DMS 273 treated with DMSO at 0.1 percent for 48 hours (cell line): ENCODE measurements around the gene ZFAND3.

Source experiments
- DNase-seq: peaks from one replicate; lab custom pipeline; 2025; lab: John Stamatoyannopoulos, UW

Gene ZFAND3

GRCh38 chr6:37827603-37828265 is 8.2 kb downstream of the ZFAND3 start:
- DNase-seq, result peak; percentile 57

- DNase-seq, result no peak
Observed at GRCh38 chr6:37830225-37830624, 10.7 kb downstream of the ZFAND3 start.

- DNase-seq, result no peak
Observed at GRCh38 chr6:37831457-37831856, 11.9 kb downstream of the ZFAND3 start.

- DNase-seq, result no peak
Observed at GRCh38 chr6:37835923-37836322, 16.4 kb downstream of the ZFAND3 start.

GRCh38 chr6:37838219-37838921 is 18.8 kb downstream of the ZFAND3 start:
- no peak for DNase-seq

GRCh38 chr6:37840143-37840939 is 20.8 kb downstream of the ZFAND3 start:
- DNase-seq, result no peak

- no peak for DNase-seq
Observed at GRCh38 chr6:37840940-37841300, 21.4 kb downstream of the ZFAND3 start.

GRCh38 chr6:37845026-37845911 is 25.7 kb downstream of the ZFAND3 start:
- no peak for DNase-seq

- DNase-seq, result no peak
Observed at GRCh38 chr6:37845930-37846329, 26.4 kb downstream of the ZFAND3 start.

- no peak for DNase-seq
Observed at GRCh38 chr6:37847704-37848103, 28.2 kb downstream of the ZFAND3 start.

- no peak for DNase-seq
Observed at GRCh38 chr6:37848371-37848770, 28.8 kb downstream of the ZFAND3 start.

GRCh38 chr6:37850260-37850659 is 30.7 kb downstream of the ZFAND3 start:
- no peak for DNase-seq

- no peak for DNase-seq
Observed at GRCh38 chr6:37850728-37851285, 31.3 kb downstream of the ZFAND3 start.

- no peak for DNase-seq
Observed at GRCh38 chr6:37851997-37852524, 32.5 kb downstream of the ZFAND3 start.

- DNase-seq, result no peak
Observed at GRCh38 chr6:37856285-37856684, 36.8 kb downstream of the ZFAND3 start.

GRCh38 chr6:37858363-37858762 is 38.8 kb downstream of the ZFAND3 start:
- DNase-seq, result no peak

- DNase-seq, result no peak
Observed at GRCh38 chr6:37860226-37860839, 40.8 kb downstream of the ZFAND3 start.

GRCh38 chr6:37861452-37861851 is 41.9 kb downstream of the ZFAND3 start:
- DNase-seq, result no peak

- DNase-seq, result no peak
Observed at GRCh38 chr6:37862430-37862829, 42.9 kb downstream of the ZFAND3 start.

GRCh38 chr6:37862992-37863391 is 43.5 kb downstream of the ZFAND3 start:
- DNase-seq, result no peak

GRCh38 chr6:37864250-37864649 is 44.7 kb downstream of the ZFAND3 start:
- no peak for DNase-seq
